SK-N-MC (cell line): Measurements from ENCODE around the gene NLGN1.

Source experiments
- DNase-seq: peaks from one replicate; pipeline ENCODE4 v3.0.0-alpha.2; 2011; ENCODE audit warnings: low read depth, low spot score
- H3K27ac ChIP-seq: fragments of 200-600 bp; sonication (generic); 2 replicates; pipeline ENCODE4 v1.5.1; 2016; ENCODE audit warnings: mixed run types
- H3K36me3 ChIP-seq: fragments of 200-600 bp; sonication (generic); 2 replicates; pipeline ENCODE4 v1.6.1; 2017; ENCODE audit warnings: antibody characterized with exemption, low read length, mixed read lengths; ENCODE audit not compliant: insufficient read depth
- H3K4me3 ChIP-seq: fragments of 200-600 bp; sonication (generic); 2 replicates; pipeline ENCODE4 v1.5.1; 2016
- H3K9ac ChIP-seq: fragments of 200-600 bp; sonication (generic); 2 replicates; pipeline ENCODE4 v1.8.0; 2017; ENCODE audit warnings: mixed run types, mixed read lengths; ENCODE audit not compliant: insufficient read length
- H3K9me3 ChIP-seq: fragments of 200-600 bp; sonication (generic); 2 replicates; pipeline ENCODE4 v1.6.1; 2017; ENCODE audit warnings: low read depth, mild to moderate bottlenecking, antibody characterized with exemption, low read length, moderate library complexity, mixed read lengths
- EZH2 ChIP-seq: fragments of 200-600 bp; sonication (generic); IDR thresholded peaks from one replicate; pipeline ENCODE4 v1.6.1; 2017; ENCODE audit warnings: antibody characterized with exemption
- FOXP2 ChIP-seq: optimal IDR thresholded peaks from 2 replicates; pipeline ENCODE3; 2011; ENCODE audit warnings: mild to moderate bottlenecking, moderate library complexity; ENCODE audit not compliant: insufficient read depth; ENCODE audit errors: extremely low read length, control extremely low read depth
- POLR2AphosphoS5 ChIP-seq: IDR thresholded peaks from 2 replicates; pipeline ENCODE4 v1.6.1; 2012; ENCODE audit warnings: mild to moderate bottlenecking, low read depth, low read length, borderline replicate concordance

Gene NLGN1

GRCh38 chr3:174002543-174002942 lies 605.0 kb downstream of the NLGN1 start:
- no peaks in the 10 kb centered on the region for H3K36me3 ChIP-seq
- no peak for DNase-seq

DNA sequence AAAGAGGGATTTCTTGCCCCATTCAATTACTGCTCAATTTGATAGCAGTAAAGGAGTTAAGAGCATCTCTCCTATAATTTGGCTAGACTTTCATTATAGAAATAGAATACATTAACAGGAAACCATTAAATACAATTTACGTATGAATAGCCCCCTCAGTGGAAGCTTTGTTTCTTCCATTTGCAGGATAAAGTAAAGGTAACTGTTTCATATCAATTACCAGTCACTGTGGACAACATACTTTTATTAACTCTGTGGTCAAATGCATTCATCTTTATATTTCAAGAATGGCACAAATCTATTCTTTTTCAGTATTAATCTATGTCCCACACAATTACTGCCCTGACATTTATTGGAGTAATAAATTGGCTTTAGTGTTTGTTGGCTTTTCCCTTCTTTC lies 613.4 kb downstream of the NLGN1 start:
- Histone ChIP-seq H3K9ac (no peak overlapping the region), H3K27ac (no peak overlapping the region), H3K4me3 (no peak overlapping the region), H3K36me3 (no peaks in the 10 kb centered on the region), H3K9me3 (no peaks in the 10 kb centered on the region)
- DNase-seq: no peak
- no peak for TF ChIP-seq EZH2
- TF ChIP-seq FOXP2: no peak
- no peak for TF ChIP-seq POLR2AphosphoS5

More at GRCh38 chr3:174002543-174002942, 605.0 kb downstream of the NLGN1 start:
- Histone ChIP-seq H3K4me3 (no peak overlapping the region), H3K9ac (no peak overlapping the region), H3K9me3 (no peaks in the 10 kb centered on the region), H3K27ac (no peak overlapping the region)
- TF ChIP-seq POLR2AphosphoS5: no peak

DNA sequence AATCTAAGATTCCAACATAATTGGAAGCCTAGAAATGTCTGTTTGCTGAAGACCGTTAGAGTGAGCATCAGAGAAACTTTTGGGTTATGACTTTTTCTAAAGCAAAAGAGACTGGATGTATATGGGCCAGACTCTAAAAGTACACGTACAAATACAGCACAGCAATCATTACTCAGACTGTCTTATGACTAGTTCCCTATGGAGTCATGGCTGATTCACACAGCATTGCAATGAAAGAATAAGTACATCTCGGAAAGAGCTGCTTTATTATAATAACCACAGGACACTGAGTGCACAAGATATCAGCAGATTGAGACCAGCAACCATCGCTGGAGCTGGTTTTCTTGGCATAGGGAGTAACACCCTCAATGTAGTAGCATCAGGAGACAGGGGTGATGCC lies 618.6 kb downstream of the NLGN1 start:
- no peak overlapping the region for H3K4me3 ChIP-seq
- no peaks in the 10 kb centered on the region for H3K9me3 ChIP-seq
- H3K27ac ChIP-seq: no peak overlapping the region
- no peaks in the 10 kb centered on the region for H3K36me3 ChIP-seq
- no peak for TF ChIP-seq POLR2AphosphoS5
- no peak for TF ChIP-seq FOXP2
- no peak for TF ChIP-seq EZH2
- no peak overlapping the region for H3K9ac ChIP-seq
- DNase-seq: no peak

DNA sequence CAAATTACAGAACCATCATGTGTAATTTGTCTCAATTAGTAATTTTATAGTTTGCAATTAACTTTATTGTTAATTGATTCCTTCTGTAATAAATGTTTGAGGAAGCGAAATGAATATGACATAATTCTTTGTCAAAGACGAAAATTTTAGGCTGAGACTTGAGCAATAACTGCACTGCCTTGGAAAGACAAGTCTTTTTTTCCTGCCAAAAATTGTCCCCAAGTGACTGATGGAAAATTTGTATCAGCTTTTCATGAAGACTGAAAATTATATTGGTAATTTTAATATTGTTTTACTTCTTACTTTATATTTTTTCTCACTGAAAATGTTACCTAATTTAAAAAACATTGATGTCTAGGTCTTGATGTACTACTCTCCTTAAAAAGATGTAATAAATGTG lies 622.6 kb downstream of the NLGN1 start:
- Histone ChIP-seq H3K9ac (no peak overlapping the region), H3K4me3 (no peak overlapping the region), H3K27ac (no peak overlapping the region), H3K36me3 (no peaks in the 10 kb centered on the region), H3K9me3 (no peaks in the 10 kb centered on the region)
- no peak for DNase-seq
- TF ChIP-seq FOXP2: no peak
- TF ChIP-seq POLR2AphosphoS5: no peak
- no peak for TF ChIP-seq EZH2

DNA sequence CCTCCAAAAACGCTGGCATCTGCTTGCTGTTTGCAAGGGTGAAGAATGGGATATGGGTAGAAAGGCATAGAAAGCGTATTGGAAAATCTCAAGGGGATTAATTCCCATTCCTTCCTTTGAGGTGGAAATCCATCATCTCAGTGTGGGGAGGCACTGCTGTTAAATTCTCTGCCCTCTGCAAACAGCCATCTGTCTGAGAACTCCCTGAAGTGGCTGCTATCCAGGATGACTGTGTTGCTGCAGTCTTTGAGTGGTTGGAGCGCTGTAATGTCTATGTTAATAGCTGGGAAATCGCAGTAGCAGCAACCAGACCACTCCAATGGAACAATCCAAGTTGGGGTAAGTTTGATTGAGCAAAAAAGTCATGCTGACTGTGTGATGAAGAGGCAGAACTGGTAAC lies 625.9 kb downstream of the NLGN1 start:
- Histone ChIP-seq H3K9me3 (no peaks in the 10 kb centered on the region), H3K9ac (no peak overlapping the region), H3K27ac (no peak overlapping the region), H3K36me3 (no peaks in the 10 kb centered on the region), H3K4me3 (no peak overlapping the region)
- DNase-seq: no peak
- TF ChIP-seq FOXP2 (no peak), POLR2AphosphoS5 (no peak), EZH2 (no peak)

DNA sequence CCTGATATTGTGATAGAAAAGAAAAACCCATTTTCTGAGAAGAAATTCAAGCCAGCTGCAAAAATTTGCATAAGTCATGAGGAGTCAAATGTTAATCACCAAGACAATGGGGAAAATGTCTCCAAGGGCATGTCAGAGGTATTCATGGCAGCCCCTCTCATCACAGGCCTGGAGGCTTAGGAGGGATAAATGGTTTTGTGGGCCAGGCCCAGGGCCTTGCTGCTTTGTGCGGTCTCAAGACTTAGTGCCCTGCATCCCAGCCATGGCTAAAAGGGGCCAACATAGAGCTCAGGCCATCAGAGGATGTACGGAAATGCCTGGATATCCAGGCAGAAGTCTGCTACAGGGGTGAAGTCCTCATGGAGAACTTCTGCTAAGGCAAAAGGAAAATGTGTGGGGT lies 631.1 kb downstream of the NLGN1 start:
- H3K36me3 ChIP-seq: no peaks in the 10 kb centered on the region
- TF ChIP-seq EZH2 (no peak), POLR2AphosphoS5 (no peak), FOXP2 (no peak)
- H3K27ac ChIP-seq: no peak overlapping the region
- H3K4me3 ChIP-seq: no peak overlapping the region
- no peak for DNase-seq
- no peaks in the 10 kb centered on the region for H3K9me3 ChIP-seq
- H3K9ac ChIP-seq: no peak overlapping the region

GRCh38 chr3:174035328-174035886 lies 637.9 kb downstream of the NLGN1 start:
- Histone ChIP-seq H3K9ac (no peak overlapping the region), H3K36me3 (no peaks in the 10 kb centered on the region), H3K27ac (no peak overlapping the region), H3K9me3 (no peaks in the 10 kb centered on the region), H3K4me3 (no peak overlapping the region)
- DNase-seq: no peak
- TF ChIP-seq EZH2: no peak
- TF ChIP-seq POLR2AphosphoS5: no peak
- TF ChIP-seq FOXP2: no peak

- no peak for TF ChIP-seq FOXP2
- TF ChIP-seq EZH2: no peak
- TF ChIP-seq POLR2AphosphoS5: no peak
- H3K9me3 ChIP-seq: no peaks in the 10 kb centered on the region
Observed at GRCh38 chr3:174046311-174046710, 648.8 kb downstream of the NLGN1 start.

GRCh38 chr3:174049472-174049871 lies 651.9 kb downstream of the NLGN1 start:
- DNase-seq: no peak
- H3K36me3 ChIP-seq: no peaks in the 10 kb centered on the region
- H3K9me3 ChIP-seq: no peaks in the 10 kb centered on the region
- no peak overlapping the region for H3K9ac ChIP-seq
- no peak for TF ChIP-seq POLR2AphosphoS5
- TF ChIP-seq EZH2: no peak
- TF ChIP-seq FOXP2: no peak
- no peak overlapping the region for H3K27ac ChIP-seq
- no peak overlapping the region for H3K4me3 ChIP-seq

More at GRCh38 chr3:174046311-174046710, 648.8 kb downstream of the NLGN1 start:
- DNase-seq: no peak
- H3K4me3 ChIP-seq: no peak overlapping the region
- no peak overlapping the region for H3K9ac ChIP-seq
- no peaks in the 10 kb centered on the region for H3K36me3 ChIP-seq
- H3K27ac ChIP-seq: no peak overlapping the region
